Measurements from ENCODE around the gene EDEM3. TPM values are rescaled to one million over a fixed set of nuclear protein-coding genes. Genes with fewer than 3 reads are reported as not detected.
A peak's percentile ranks its signal among the peaks of the same experiment; 100 is the strongest.
"Not testable (repeated sequence)": the region's sequence is repeated elsewhere in the genome, so short reads cannot be mapped to it uniquely, and the experiment has no call there.

EDEM3 gene
- total RNA-seq (2014; rRNA removed; shearing (Covaris generic); ENCODE audit: low replicate concordance), result 17.9 and 20.0 TPM in 2 replicates

DNA sequence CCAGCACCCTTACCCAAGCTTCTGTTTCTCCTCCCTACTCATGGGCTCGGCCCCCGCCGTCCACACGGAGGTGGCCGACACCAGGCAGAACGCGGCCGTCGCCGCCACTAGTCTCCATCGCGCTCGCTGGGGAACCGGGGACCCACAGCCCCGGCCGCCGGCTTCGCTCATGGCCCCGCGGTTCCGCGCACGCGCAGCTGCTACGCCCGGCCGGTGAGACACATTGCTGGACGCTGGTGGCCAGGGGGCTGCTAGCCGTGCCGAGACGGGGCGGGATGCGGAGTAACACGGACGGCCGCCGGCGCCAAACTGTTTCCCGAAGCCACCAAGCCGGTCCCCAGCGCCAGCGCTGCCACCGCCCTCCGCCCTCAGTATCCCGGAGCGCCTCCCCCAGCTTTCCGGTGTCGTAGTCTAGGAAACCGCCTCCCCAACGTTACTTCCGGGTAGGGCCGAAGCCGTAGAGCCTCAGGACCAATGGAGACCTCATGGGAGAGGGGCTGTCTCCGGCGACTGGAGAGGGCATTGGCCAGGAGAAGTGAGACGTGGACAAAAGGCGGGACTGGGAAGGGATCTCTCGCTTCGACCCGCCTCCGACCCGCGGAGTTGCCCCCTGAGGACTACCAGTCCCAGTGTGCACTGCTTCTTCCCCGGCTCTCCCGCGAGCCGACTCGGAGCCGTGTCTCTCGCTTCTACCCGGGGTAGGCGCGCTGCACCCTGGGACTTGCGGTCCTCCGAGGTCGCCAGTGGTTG lies at the start of gene EDEM3:
EDEM3 (minus strand) TSS at position 383 of the 750 bp plus-strand sequence; CDS start at position 171, 212 bp downstream.
- peaks cover 6% of the 10 kb centered on the region; the same call in 1 of the 2 replicates for H3K36me3 ChIP-seq
- H3K27me3 ChIP-seq, result no peaks in the 10 kb centered on the region
- H3K9me3 ChIP-seq, result no peaks in the 10 kb centered on the region
- peak within 1 kb of the TSS; percentile 96 for H3K4me3 ChIP-seq
- peak; percentile 100 for DNase-seq

GRCh38 chr1:184804220-184804619 lies 49.6 kb upstream of the EDEM3 start:
- Histone ChIP-seq H3K4me3 (no peak overlapping the region), H3K27me3 (no peaks in the 10 kb centered on the region), H3K9me3 (no peaks in the 10 kb centered on the region), H3K36me3 (no peaks in the 10 kb centered on the region; the same call in 1 of the 2 replicates)
- no peak for DNase-seq

GRCh38 chr1:184803180-184803492 lies 48.5 kb upstream of the EDEM3 start:
- Histone ChIP-seq H3K4me3 (no peak overlapping the region), H3K27me3 (no peaks in the 10 kb centered on the region), H3K9me3 (no peaks in the 10 kb centered on the region), H3K36me3 (no peaks in the 10 kb centered on the region; the same call in 1 of the 2 replicates)
- DNase-seq, result no peak

GRCh38 chr1:184802354-184803179 lies 47.9 kb upstream of the EDEM3 start:
- Histone ChIP-seq H3K27me3 (no peaks in the 10 kb centered on the region), H3K36me3 (no peaks in the 10 kb centered on the region; the same call in 1 of the 2 replicates), H3K4me3 (no peak overlapping the region), H3K9me3 (no peaks in the 10 kb centered on the region)
- DNase-seq, result no peak

DNA sequence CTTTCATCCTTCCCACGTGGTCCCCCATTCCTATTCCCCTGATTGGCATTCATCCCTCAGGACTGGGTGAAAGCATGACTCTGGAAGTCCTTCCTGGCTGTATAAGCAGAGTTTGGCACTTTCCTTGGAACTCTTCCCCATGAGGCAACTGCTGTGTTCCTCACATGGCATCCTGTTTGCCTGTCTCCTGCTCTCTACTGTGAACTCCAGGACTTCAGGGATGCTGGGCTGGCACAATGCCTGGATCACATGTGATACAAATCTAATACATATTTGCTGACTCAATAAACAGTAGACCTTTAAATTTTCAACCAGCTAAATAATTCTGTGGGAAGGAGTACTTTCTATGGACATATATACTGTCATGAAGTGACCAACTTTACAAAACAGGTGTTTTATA lies 46.8 kb upstream of the EDEM3 start:
- no peaks in the 10 kb centered on the region for H3K9me3 ChIP-seq
- H3K4me3 ChIP-seq, result no peak overlapping the region
- no peaks in the 10 kb centered on the region; the same call in 1 of the 2 replicates for H3K36me3 ChIP-seq
- DNase-seq, result peak; percentile 66
- H3K27me3 ChIP-seq, result no peaks in the 10 kb centered on the region

GRCh38 chr1:184800876-184801275 lies 46.2 kb upstream of the EDEM3 start:
- Histone ChIP-seq H3K27me3 (no peaks in the 10 kb centered on the region), H3K9me3 (no peaks in the 10 kb centered on the region), H3K36me3 (no peaks in the 10 kb centered on the region; the same call in 1 of the 2 replicates), H3K4me3 (no peak overlapping the region)
- no peak for DNase-seq

- no peaks in the 10 kb centered on the region for H3K27me3 ChIP-seq
Measured at GRCh38 chr1:184793967-184794366, 39.3 kb upstream of the EDEM3 start.

DNA sequence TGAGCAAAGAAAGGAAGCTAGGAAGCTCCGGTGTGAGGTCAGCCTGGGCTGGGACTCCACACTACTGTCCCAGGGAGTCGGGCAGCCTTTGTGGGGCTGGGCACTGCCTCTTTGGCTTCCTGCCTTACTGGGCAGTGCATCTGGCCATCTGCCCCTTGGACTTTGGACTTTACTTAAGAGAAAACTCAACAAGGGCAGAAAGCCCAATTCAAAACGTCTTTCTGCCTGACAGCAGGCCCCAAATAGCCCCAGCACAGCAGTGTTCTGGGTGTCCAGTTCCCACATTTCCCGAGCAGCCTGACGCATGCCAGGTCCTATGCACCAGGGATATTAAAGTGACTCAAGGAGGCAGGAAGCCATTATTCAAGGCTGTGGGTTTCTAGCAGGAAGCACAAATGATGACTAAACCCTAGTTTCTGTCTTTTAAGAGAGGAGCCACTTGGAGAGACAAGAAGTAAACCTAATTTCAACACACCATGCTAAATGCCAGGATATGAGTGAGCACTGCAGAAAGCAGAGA lies 37.9 kb upstream of the EDEM3 start:
- no peak overlapping the region for H3K4me3 ChIP-seq
- no peaks in the 10 kb centered on the region for H3K36me3 ChIP-seq

More at GRCh38 chr1:184793967-184794366, 39.3 kb upstream of the EDEM3 start:
- H3K4me3 ChIP-seq, result no peak overlapping the region
- no peaks in the 10 kb centered on the region for H3K36me3 ChIP-seq
- H3K9me3 ChIP-seq, result no peaks in the 10 kb centered on the region
- DNase-seq, result no peak

GRCh38 chr1:184791550-184791900 lies 36.9 kb upstream of the EDEM3 start:
- no peak for DNase-seq
- H3K36me3 ChIP-seq, result no peaks in the 10 kb centered on the region
- no peak overlapping the region for H3K4me3 ChIP-seq
- H3K9me3 ChIP-seq, result no peaks in the 10 kb centered on the region
- H3K27me3 ChIP-seq, result no peaks in the 10 kb centered on the region

More for the DNA sequence above, 37.9 kb upstream of the EDEM3 start:
- DNase-seq, result peak; percentile 98
- Histone ChIP-seq H3K9me3 (no peaks in the 10 kb centered on the region), H3K27me3 (no peaks in the 10 kb centered on the region)

- no peak for DNase-seq
- Histone ChIP-seq H3K9me3 (no peaks in the 10 kb centered on the region), H3K27me3 (no peaks in the 10 kb centered on the region), H3K4me3 (no peak overlapping the region), H3K36me3 (no peaks in the 10 kb centered on the region)
Measured at GRCh38 chr1:184790642-184791549, 36.2 kb upstream of the EDEM3 start.

GRCh38 chr1:184789884-184790283 lies 35.2 kb upstream of the EDEM3 start:
- no peaks in the 10 kb centered on the region for H3K9me3 ChIP-seq
- no peaks in the 10 kb centered on the region for H3K27me3 ChIP-seq
- no peaks in the 10 kb centered on the region for H3K36me3 ChIP-seq
- H3K4me3 ChIP-seq, result no peak overlapping the region
- DNase-seq, result peak; percentile 24

DNA sequence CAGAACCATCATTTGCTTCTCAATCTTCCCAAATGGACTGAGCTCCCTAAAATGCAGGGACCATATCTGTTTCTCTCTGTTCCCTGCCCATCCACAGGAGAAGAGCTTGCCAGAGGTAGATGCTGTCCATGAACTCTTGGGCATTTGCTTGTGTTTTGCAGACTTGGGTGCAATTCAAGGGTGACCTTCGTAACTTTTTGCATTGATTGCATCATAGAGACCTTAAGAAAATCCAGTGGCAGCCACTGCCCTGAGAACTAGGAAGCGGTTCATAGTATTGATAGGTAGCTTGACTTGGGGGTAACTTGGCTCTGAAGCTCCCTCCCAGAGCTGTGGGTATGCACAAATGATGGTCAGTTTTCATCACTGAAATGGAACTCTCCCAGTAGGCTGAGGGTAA lies 34.3 kb upstream of the EDEM3 start:
- DNase-seq, result no peak
- H3K9me3 ChIP-seq, result peaks cover 3% of the 10 kb centered on the region
- H3K36me3 ChIP-seq, result no peaks in the 10 kb centered on the region
- no peaks in the 10 kb centered on the region for H3K27me3 ChIP-seq
- H3K4me3 ChIP-seq, result no peak overlapping the region

GRCh38 chr1:184785529-184785928 lies 30.9 kb upstream of the EDEM3 start:
- no peak for DNase-seq
- H3K27me3 ChIP-seq, result no peaks in the 10 kb centered on the region
- peaks cover 7% of the 10 kb centered on the region for H3K9me3 ChIP-seq
- H3K36me3 ChIP-seq, result no peaks in the 10 kb centered on the region
- H3K4me3 ChIP-seq, result no peak overlapping the region

DNA sequence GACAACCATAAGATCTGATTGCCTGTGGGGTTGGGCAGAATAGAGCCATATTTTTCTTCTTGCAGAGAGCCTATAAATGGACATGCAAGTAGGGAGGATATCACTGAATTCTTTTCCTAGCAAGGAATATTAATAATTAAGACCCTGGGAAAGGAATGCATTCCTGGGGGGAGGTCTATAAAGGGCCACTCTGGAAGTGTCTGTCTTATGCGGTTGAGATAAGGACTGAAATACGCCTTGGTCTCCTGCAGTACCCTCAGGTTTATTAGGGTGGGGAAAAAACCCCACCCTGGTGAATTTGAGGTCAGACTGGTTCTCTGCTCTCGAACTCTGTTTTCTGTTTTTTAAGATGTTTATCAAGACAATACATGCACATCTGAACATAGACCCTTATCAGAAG lies 29.1 kb upstream of the EDEM3 start:
- DNase-seq, H3K4me3 ChIP-seq, H3K9me3 ChIP-seq, H3K36me3 ChIP-seq, H3K27me3 ChIP-seq: not testable (repeated sequence)

DNA sequence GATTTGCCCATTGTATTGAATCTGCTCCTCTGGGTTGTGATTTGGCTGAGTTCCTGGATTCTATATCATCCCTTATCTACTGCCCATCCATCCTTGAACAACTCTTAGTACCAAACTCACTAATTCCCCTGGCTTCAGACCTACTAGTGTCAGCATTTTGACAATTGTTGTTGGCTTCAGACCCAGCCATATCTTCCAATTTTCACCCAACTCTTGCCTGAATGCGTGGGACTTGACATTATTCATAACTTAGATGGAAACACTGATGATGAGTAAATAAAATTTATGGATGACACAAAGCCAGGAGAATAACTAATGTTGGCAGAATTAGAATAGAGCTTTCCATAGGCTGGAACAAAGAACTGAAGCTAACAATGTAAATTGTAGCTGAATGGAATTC lies 27.3 kb upstream of the EDEM3 start:
- peaks cover 7% of the 10 kb centered on the region for H3K9me3 ChIP-seq
- no peak overlapping the region for H3K4me3 ChIP-seq
- H3K27me3 ChIP-seq, result no peaks in the 10 kb centered on the region
- DNase-seq, result peak; percentile 23
- H3K36me3 ChIP-seq, result no peaks in the 10 kb centered on the region

DNA sequence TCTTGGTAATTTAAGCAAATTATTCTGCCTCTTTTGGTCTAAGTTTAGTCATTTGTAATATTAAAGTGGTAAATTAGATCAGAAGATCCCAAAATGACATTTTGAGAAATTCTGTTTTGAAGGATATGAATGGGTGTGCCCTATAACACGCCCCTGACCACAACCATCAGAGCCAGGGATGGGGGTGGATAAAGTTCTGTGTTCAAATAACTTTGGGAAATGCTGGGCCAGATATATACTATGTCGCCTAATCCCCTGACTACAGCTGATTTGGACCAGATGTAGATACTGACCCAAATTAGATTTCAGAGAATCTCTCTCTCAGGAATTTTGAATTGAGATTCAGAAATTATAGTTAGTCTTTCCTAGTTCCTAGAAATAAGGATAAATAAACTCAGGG lies 21.2 kb upstream of the EDEM3 start:
- H3K4me3 ChIP-seq, result no peak overlapping the region
- H3K27me3 ChIP-seq, result no peaks in the 10 kb centered on the region; the same call in 1 of the 2 replicates
- no peaks in the 10 kb centered on the region; the same call in 1 of the 2 replicates for H3K9me3 ChIP-seq
- H3K36me3 ChIP-seq, result no peaks in the 10 kb centered on the region
- no peak for DNase-seq
